GM21526 (cell line): ENCODE results near the gene CD99L2.
"Not testable (repeated sequence)": the region's sequence is repeated elsewhere in the genome, so short reads cannot be mapped to it uniquely, and the experiment has no call there.

Source experiments
- ATAC-seq: cut with Tn5 transposase; IDR thresholded peaks from one replicate; pipeline ENCODE4 v1.9.1; 2021; ENCODE audit warnings: moderate library complexity; ENCODE audit not compliant: unreplicated experiment, low FRiP score

Gene CD99L2

GRCh38 chrX:150857453-150857852 is 41.0 kb downstream of the CD99L2 start:
- ATAC-seq, result no peak

- ATAC-seq, result no peak
Measured at GRCh38 chrX:150856785-150857184, 41.7 kb downstream of the CD99L2 start.

GRCh38 chrX:150856101-150856500 is 42.4 kb downstream of the CD99L2 start:
- ATAC-seq, result no peak

- ATAC-seq, result no peak
Measured at GRCh38 chrX:150854856-150855255, 43.6 kb downstream of the CD99L2 start.

GRCh38 chrX:150849996-150850720 is 48.3 kb downstream of the CD99L2 start:
- ATAC-seq, result no peak

GRCh38 chrX:150849486-150849885 is 49.0 kb downstream of the CD99L2 start:
- no peak for ATAC-seq

- ATAC-seq, result no peak
Measured at GRCh38 chrX:150848914-150849365, 49.5 kb downstream of the CD99L2 start.

- no peak for ATAC-seq
Measured at GRCh38 chrX:150847088-150847487, 51.4 kb downstream of the CD99L2 start.

GRCh38 chrX:150846130-150846529 is 52.3 kb downstream of the CD99L2 start:
- no peak for ATAC-seq

GRCh38 chrX:150845091-150845490 is 53.4 kb downstream of the CD99L2 start:
- no peak for ATAC-seq

GRCh38 chrX:150844016-150844415 is 54.5 kb downstream of the CD99L2 start:
- no peak for ATAC-seq

- ATAC-seq, result no peak
Measured at GRCh38 chrX:150842198-150842685, 56.2 kb downstream of the CD99L2 start.

- ATAC-seq, result no peak
Measured at GRCh38 chrX:150841456-150842197, 56.8 kb downstream of the CD99L2 start.

- no peak for ATAC-seq
Measured at GRCh38 chrX:150837845-150838244, 60.6 kb downstream of the CD99L2 start.

- ATAC-seq, result no peak
Measured at GRCh38 chrX:150834695-150835094, 63.8 kb downstream of the CD99L2 start.

GRCh38 chrX:150833454-150834056 is 64.9 kb downstream of the CD99L2 start:
- ATAC-seq, result no peak

- no peak for ATAC-seq
Measured at GRCh38 chrX:150831863-150832262, 66.6 kb downstream of the CD99L2 start.

- ATAC-seq, result no peak
Measured at GRCh38 chrX:150828785-150829184, 69.7 kb downstream of the CD99L2 start.

- ATAC-seq, result not testable (repeated sequence)
Measured at GRCh38 chrX:150824352-150824751, 74.1 kb downstream of the CD99L2 start.

- ATAC-seq, result not testable (repeated sequence)
Measured at GRCh38 chrX:150823826-150824225, 74.6 kb downstream of the CD99L2 start.

- ATAC-seq, result no peak
Measured at GRCh38 chrX:150821971-150822370, 76.5 kb downstream of the CD99L2 start.
